Lower leg skin (tissue), 4 donors: ENCODE data around the gene EGR1. TPM values are rescaled to one million over a fixed set of nuclear protein-coding genes. Genes with fewer than 3 reads are reported as not detected.

Experiments used
- DNase-seq, 2 donors: peaks; one replicate each; pipeline ENCODE4 v3.0.0-alpha.2; 2019; ENCODE audit warnings: low spot score in 2 of 2
- H3K4me3 ChIP-seq: fragments of 200-600 bp; sonication (generic); 2 replicates; pipeline ENCODE4 v1.5.1; 2017; ENCODE audit warnings: mild to moderate bottlenecking, low read depth; ENCODE audit not compliant: poor library complexity, severe bottlenecking
- CTCF ChIP-seq, 3 donors: fragments of 450-650 bp; IDR thresholded peaks; one replicate each; pipeline ENCODE4 v1.5.1; 2016; ENCODE audit warnings: antibody characterized with exemption in 3 of 3, mild to moderate bottlenecking in 3 of 3, moderate library complexity in 2 of 3
- POLR2A ChIP-seq, 2 donors: fragments of 450-650 bp; IDR thresholded peaks; one replicate each; pipeline ENCODE4 v1.6.1; 2016 to 2017; ENCODE audit warnings: antibody characterized with exemption in 2 of 2, mild to moderate bottlenecking in 1 of 2, moderate library complexity in 1 of 2
- WGBS, 2 donors: methylation state at CpG; one replicate each; pipeline ENCODE4 v1.1.5; 2018; 5-methylcytosine and 5-hydroxymethylcytosine counted together
- intact Hi-C: fragments of 100-400 bp; cut with DNase I; formaldehyde crosslinking; loops from one replicate; pipeline ENCODE4 v1.15.0; 2023; ENCODE audit warnings: low total_unique reads
- total RNA-seq, 4 donors: library from RNA; depleted of rRNA; stranded (reverse); fragments of >200 nt; gene quantifications; one replicate each; pipeline ENCODE4 v1.1.0, GENCODE V29; 2016

EGR1 gene
- total RNA-seq, 4 donors from 2014 or later: 37.5 to 110 (median 47.8) TPM

DNA sequence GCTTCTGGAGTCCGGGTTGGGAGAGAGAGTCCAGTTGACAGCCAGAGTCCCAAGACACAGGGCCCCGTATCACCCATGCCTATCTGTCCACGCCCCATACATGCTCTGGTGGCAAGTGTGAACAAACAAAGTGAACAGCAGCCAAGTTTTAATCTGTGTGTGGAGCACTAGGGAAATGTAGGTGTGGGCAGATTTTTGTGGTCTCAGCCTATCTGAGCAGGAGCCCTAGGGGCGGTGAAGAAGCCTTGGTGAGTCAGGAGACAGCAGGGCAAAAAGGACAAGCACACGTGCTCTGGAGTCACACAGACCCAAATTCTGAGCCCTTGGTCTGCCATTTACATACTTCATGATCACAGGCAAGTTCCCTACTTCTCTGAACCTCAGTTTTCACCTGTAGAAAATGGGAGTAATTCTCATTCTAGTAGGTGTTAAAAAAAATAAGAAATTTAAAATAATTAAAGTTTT is 23.2 kb downstream of the EGR1 start:
- DNase-seq: no peak
- no peak for TF ChIP-seq POLR2A (IDR thresholded peaks at IDR 0.05)
- TF ChIP-seq CTCF (IDR thresholded peaks at IDR 0.05): no peak
- WGBS, 2 donors: 48 to 49% methylated on average over 5 of the region's 5 CpGs
- no peak overlapping the region for H3K4me3 ChIP-seq
- intact Hi-C loops: no loop called here

GRCh38 chr5:138489683-138490061 is 24.4 kb downstream of the EGR1 start:
- no peak for TF ChIP-seq POLR2A (IDR thresholded peaks at IDR 0.05)
- no peak for TF ChIP-seq CTCF (IDR thresholded peaks at IDR 0.05)
- intact Hi-C loops: no loop called here
- 24 to 46% methylated on average over 5 of the region's 5 CpGs for WGBS, 2 donors
- no peak for DNase-seq
- no peak overlapping the region for H3K4me3 ChIP-seq

DNA sequence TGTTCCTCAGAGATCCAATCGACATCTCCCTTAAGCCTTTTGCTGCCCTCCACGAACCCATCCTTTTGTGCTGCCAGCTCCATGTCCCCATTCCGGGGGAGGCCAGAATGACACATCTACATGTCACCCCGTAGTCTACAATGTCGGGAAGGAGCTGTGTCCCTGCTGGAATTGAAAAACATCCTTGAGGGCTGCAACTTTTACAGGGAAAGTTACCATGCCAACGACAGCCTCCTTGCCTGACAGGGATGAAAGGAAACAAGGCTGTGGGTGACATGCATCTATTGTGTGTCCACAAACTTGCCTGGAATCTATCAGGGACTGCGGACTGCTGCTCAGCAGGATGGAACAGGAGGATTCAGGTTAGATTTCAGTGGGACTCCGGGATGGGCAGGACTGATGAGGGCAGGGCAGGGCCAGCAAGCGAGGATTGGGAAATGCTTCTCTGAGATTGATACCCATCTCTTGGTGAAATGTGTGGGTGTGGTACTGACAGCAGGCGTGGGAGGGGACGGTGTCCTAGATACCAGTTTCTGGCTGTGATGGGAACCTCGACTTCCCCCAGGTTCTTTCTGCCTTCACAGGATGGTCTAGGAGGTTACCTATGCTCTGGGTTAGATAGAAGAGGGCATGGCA is 25.5 kb downstream of the EGR1 start:
- intact Hi-C loops: no loop called here
- 48 to 55% methylated on average over 12 of the region's 12 CpGs for WGBS, 2 donors
- no peak for DNase-seq
- TF ChIP-seq POLR2A (IDR thresholded peaks at IDR 0.05) (no peak), CTCF (IDR thresholded peaks at IDR 0.05) (no peak)
- H3K4me3 ChIP-seq: no peak overlapping the region

- peak overlapping the region; percentile 32 for H3K4me3 ChIP-seq
- TF ChIP-seq CTCF (IDR thresholded peaks at IDR 0.05) (no peak), POLR2A (IDR thresholded peaks at IDR 0.05) (no peak)
- no peak for DNase-seq
- 37 to 38% methylated on average over 11 of the region's 11 CpGs for WGBS, 2 donors
- intact Hi-C loops: no loop called here
Measured at GRCh38 chr5:138491284-138491648, 26.0 kb downstream of the EGR1 start.

DNA sequence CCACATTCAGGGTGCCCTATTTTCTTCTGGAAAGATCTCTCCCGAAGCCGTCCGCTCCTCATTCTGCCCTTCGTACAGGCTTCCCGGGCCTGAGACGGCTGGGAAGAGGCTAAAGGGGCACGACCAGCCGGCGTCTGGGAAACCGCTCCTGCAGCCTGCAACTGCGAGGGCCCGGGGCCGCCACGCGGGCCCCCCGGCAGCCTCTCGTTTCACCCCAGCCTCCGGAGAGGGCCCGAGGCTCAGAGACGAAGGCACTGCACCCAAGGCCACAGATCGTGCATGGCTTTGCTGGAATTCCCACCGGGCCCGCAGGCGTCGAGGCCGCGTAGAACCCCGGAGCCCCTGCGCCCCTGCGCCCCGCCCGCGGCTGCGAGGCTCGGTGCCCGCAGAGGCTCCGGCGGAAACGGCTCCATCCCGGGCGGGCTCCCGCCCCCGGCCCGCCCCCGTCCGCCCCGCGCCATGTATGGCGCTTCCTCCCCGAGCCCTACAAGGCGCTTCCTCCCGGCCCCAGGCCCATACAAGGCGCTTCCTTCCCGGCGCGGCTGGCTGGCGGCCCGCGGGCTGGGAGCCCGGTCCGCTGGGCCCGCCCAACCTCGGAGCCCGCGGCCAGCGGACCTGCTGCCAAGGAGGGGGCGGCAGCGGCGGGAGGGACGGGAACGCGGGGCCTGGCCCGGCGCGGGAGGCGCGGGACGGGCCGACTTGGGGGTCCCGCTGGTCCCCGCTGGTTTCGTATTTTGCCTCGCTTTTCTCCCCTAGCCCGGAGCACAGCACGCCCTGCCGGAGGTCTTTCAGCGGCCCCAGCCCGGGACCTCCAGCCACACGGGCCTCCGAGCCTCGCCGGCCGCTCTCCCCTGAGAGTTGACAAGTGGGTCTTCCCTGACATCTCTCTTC is 26.6 kb downstream of the EGR1 start:
- 2 to 4% methylated on average over 58 to 62 of the region's 93 CpGs for WGBS, 2 donors
- intact Hi-C loops: no loop called here
- no peak for TF ChIP-seq POLR2A (IDR thresholded peaks at IDR 0.05)
- no peak for TF ChIP-seq CTCF (IDR thresholded peaks at IDR 0.05)
- peak; percentile 87 to 97 for DNase-seq
- H3K4me3 ChIP-seq: peak overlapping the region; percentile 32
